H9 (cell line): ENCODE data around the gene NR3C2. TPM values are rescaled to one million over a fixed set of nuclear protein-coding genes. Genes with fewer than 3 reads are reported as not detected.

Experiments
- DNase-seq: peaks from one replicate; pipeline ENCODE4 v3.0.0-alpha.2; 2017
- H2AFZ ChIP-seq: one replicate; pipeline ENCODE4 v1.6.1; 2013; ENCODE audit warnings: mild to moderate bottlenecking, low read length, control low read depth, moderate library complexity
- H2AK5ac ChIP-seq: 2 replicates; pipeline ENCODE4 v1.6.1; 2013; ENCODE audit warnings: low read length, control low read depth, mixed read lengths; ENCODE audit not compliant: insufficient read length
- H2BK120ac ChIP-seq: one replicate; pipeline ENCODE4 v1.6.1; 2013; ENCODE audit warnings: low read depth, mild to moderate bottlenecking, low read length, control low read depth, inconsistent platforms; ENCODE audit not compliant: poor library complexity, severe bottlenecking
- H2BK12ac ChIP-seq: 2 replicates; pipeline ENCODE4 v1.6.1; 2013; ENCODE audit warnings: low read length, control low read depth, mixed read lengths, low read depth; ENCODE audit not compliant: insufficient read length
- H2BK15ac ChIP-seq: 2 replicates; pipeline ENCODE4 v1.6.1; 2013; ENCODE audit warnings: low read depth, low read length, control low read depth
- H2BK20ac ChIP-seq: one replicate; pipeline ENCODE4 v1.6.1; 2013; ENCODE audit warnings: low read depth, mild to moderate bottlenecking, low read length, control low read depth, inconsistent platforms; ENCODE audit not compliant: poor library complexity, severe bottlenecking
- H2BK5ac ChIP-seq: 2 replicates; pipeline ENCODE4 v1.6.1; 2013; ENCODE audit warnings: low read length, control low read depth, mixed read lengths; ENCODE audit not compliant: insufficient read length
- H3K14ac ChIP-seq: 2 replicates; pipeline ENCODE4 v1.6.1; 2013; ENCODE audit warnings: low read length, control low read depth; ENCODE audit not compliant: insufficient read depth
- H3K18ac ChIP-seq: 2 replicates; pipeline ENCODE4 v1.6.1; 2013; ENCODE audit warnings: low read depth, mild to moderate bottlenecking, mixed read lengths, low read length, control low read depth; ENCODE audit not compliant: insufficient read length
- H3K23ac ChIP-seq: 2 replicates; pipeline ENCODE4 v1.6.1; 2013; ENCODE audit warnings: low read length, control low read depth, mixed read lengths, low read depth; ENCODE audit not compliant: insufficient read length
- H3K23me2 ChIP-seq: 2 replicates; pipeline ENCODE4 v1.6.1; 2013; ENCODE audit warnings: low read depth, mild to moderate bottlenecking, mixed read lengths, low read length, control low read depth; ENCODE audit not compliant: insufficient read length, poor library complexity, severe bottlenecking
- H3K27ac ChIP-seq: 2 replicates; pipeline ENCODE4 v1.5.1; 2013; ENCODE audit warnings: low read length, control low read depth, mixed read lengths, low read depth; ENCODE audit not compliant: insufficient read length
- H3K27me3 ChIP-seq: 2 replicates; pipeline ENCODE4 v1.6.1; 2013; ENCODE audit warnings: low read length, control low read depth, inconsistent platforms; ENCODE audit not compliant: insufficient read depth
- H3K4ac ChIP-seq: 2 replicates; pipeline ENCODE4 v1.6.1; 2013; ENCODE audit warnings: low read depth, mild to moderate bottlenecking, control low read depth, inconsistent platforms, low read length, moderate library complexity
- H3K4me1 ChIP-seq: 2 replicates; pipeline ENCODE4 v1.6.1; 2013; ENCODE audit warnings: low read length, control low read depth, inconsistent platforms; ENCODE audit not compliant: insufficient read depth
- H3K4me2 ChIP-seq: 2 replicates; pipeline ENCODE4 v1.6.1; 2013; ENCODE audit warnings: low read length, control low read depth, mixed read lengths; ENCODE audit not compliant: insufficient read length, insufficient read depth
- H3K56ac ChIP-seq: 2 replicates; pipeline ENCODE4 v1.6.1; 2013; ENCODE audit warnings: low read depth, mild to moderate bottlenecking, mixed read lengths, low read length, control low read depth; ENCODE audit not compliant: insufficient read length
- H3K79me1 ChIP-seq: 2 replicates; pipeline ENCODE4 v1.6.1; 2013; ENCODE audit warnings: low read depth, mild to moderate bottlenecking, moderate library complexity, low read length, control low read depth, inconsistent platforms; ENCODE audit not compliant: insufficient read depth, poor library complexity, severe bottlenecking
- H3K79me2 ChIP-seq: 2 replicates; pipeline ENCODE4 v1.6.1; 2013; ENCODE audit warnings: low read length, control low read depth, inconsistent platforms; ENCODE audit not compliant: insufficient read depth
- H3K9ac ChIP-seq: 2 replicates; pipeline ENCODE4 v1.6.1; 2013; ENCODE audit warnings: low read length, control low read depth, mixed read lengths; ENCODE audit not compliant: insufficient read length; ENCODE audit errors: extremely low read depth
- H3K9me3 ChIP-seq: one replicate; pipeline ENCODE4 v1.6.1; 2013; ENCODE audit warnings: low read depth, low read length, inconsistent platforms; ENCODE audit not compliant: control insufficient read depth
- H3T11ph ChIP-seq: one replicate; pipeline ENCODE4 v1.6.1; 2013; ENCODE audit warnings: mild to moderate bottlenecking, low read length, control low read depth, inconsistent platforms
- H4K20me1 ChIP-seq: one replicate; pipeline ENCODE4 v1.6.1; 2013; ENCODE audit not compliant: control insufficient read depth, insufficient read length, insufficient read depth
- H4K5ac ChIP-seq: 2 replicates; pipeline ENCODE4 v1.6.1; 2013; ENCODE audit warnings: low read depth, mild to moderate bottlenecking, mixed read lengths, low read length, control low read depth; ENCODE audit not compliant: insufficient read length
- H4K8ac ChIP-seq: replicated peaks from 2 replicates; pipeline ENCODE4 v1.6.1; 2013; ENCODE audit warnings: low read length, control low read depth, mixed read lengths, low read depth; ENCODE audit not compliant: insufficient read length
- H4K91ac ChIP-seq: 2 replicates; pipeline ENCODE4 v1.6.1; 2013; ENCODE audit warnings: low read depth, mild to moderate bottlenecking, moderate library complexity, mixed read lengths, low read length, control low read depth; ENCODE audit not compliant: insufficient read length
- H3K27ac Mint-ChIP-seq, 3 experiments: 2 replicates in 2 of 3; 3 replicates in 1 of 3; pipeline ENCODE4 v1.8.0; 2020 to 2021; ENCODE audit warnings: mixed read lengths in 3 of 3, mild to moderate bottlenecking in 1 of 3, moderate library complexity in 1 of 3
- H3K27me3 Mint-ChIP-seq: 2 replicates; pipeline ENCODE4 v1.8.0; 2021; ENCODE audit warnings: low read depth, mild to moderate bottlenecking, moderate library complexity, mixed read lengths
- H3K36me3 Mint-ChIP-seq, 3 experiments: 2 replicates in 2 of 3; 3 replicates in 1 of 3; pipeline ENCODE4 v1.8.0; 2020 to 2021; ENCODE audit warnings: low read depth in 3 of 3, mixed read lengths in 3 of 3; ENCODE audit not compliant: insufficient read depth in 1 of 3
- H3K4me1 Mint-ChIP-seq, 2 experiments: 2 replicates each; pipeline ENCODE4 v1.8.0; 2020; ENCODE audit warnings: mixed read lengths in 2 of 2
- H3K4me3 Mint-ChIP-seq, 2 experiments: 2 replicates in 1 of 2; 3 replicates in 1 of 2; pipeline ENCODE4 v1.8.0; 2020 to 2021; ENCODE audit warnings: mild to moderate bottlenecking in 2 of 2, mixed read lengths in 2 of 2, moderate library complexity in 1 of 2
- H3K9me3 Mint-ChIP-seq, 2 experiments: 2 replicates in 1 of 2; 3 replicates in 1 of 2; pipeline ENCODE4 v1.8.0; 2020; ENCODE audit warnings: mild to moderate bottlenecking in 2 of 2, mixed read lengths in 2 of 2, moderate library complexity in 1 of 2
- CTCF ChIP-seq: fragments of 200-600 bp; sonication (generic); conservative IDR thresholded peaks from 3 replicates; pipeline ENCODE4 v1.8.0; 2021; ENCODE audit warnings: antibody characterized with exemption, mild to moderate bottlenecking
- WGBS: extraction: QIAGEN DNeasy Blood & Tissue Kit; methylation state at CpG from one replicate; pipeline ENCODE4 v1.1.7; 2013; ENCODE audit warnings: missing lambda C conversion rate, low lambda C conversion rate, mixed read lengths; ENCODE audit not compliant: insufficient read length; ENCODE audit errors: extremely low coverage; 5-methylcytosine and 5-hydroxymethylcytosine counted together
- total RNA-seq: library from RNA; stranded (reverse); gene quantifications from 2 replicates; pipeline ENCODE4 v1.2.1, GENCODE V29; 2021

NR3C2 gene
- total RNA-seq, 1 experiment from 2014 or later, result 1.4 TPM

GRCh38 chr4:148273501-148273986 is 168.7 kb downstream of the NR3C2 start:
- H3K9ac ChIP-seq, result no peak overlapping the region
- DNase-seq, result no peak
- Mint-ChIP-seq H3K27ac (peak overlapping the region in 1 of 3 experiments; percentile 1; a peak in 1 of 7 replicates), H3K27me3 (no peaks in the 10 kb centered on the region; the same call in 1 of the 2 replicates), H3K4me1 (no peaks in the 10 kb centered on the region), H3K9me3 (no peaks in the 10 kb centered on the region), H3K4me3 (no peak overlapping the region), H3K36me3 (no peaks in the 10 kb centered on the region)
- no peaks in the 10 kb centered on the region for H3K79me1 ChIP-seq
- TF ChIP-seq CTCF, result no peak
- H3K4ac ChIP-seq, result no peak overlapping the region
- H4K5ac ChIP-seq, result no peak overlapping the region
- no peak overlapping the region for H2AK5ac ChIP-seq
- no peak overlapping the region for H3K4me2 ChIP-seq
- no peaks in the 10 kb centered on the region for H3K23me2 ChIP-seq
- H3K9me3 ChIP-seq, result no peaks in the 10 kb centered on the region
- H3K23ac ChIP-seq, result no peak overlapping the region
- no peak overlapping the region for H2BK120ac ChIP-seq
- no peak overlapping the region for H3T11ph ChIP-seq
- H4K8ac ChIP-seq, result no peak overlapping the region
- H4K91ac ChIP-seq, result no peak overlapping the region
- H3K56ac ChIP-seq, result no peak overlapping the region
- H2BK15ac ChIP-seq, result no peak overlapping the region
- no peak overlapping the region for H2BK12ac ChIP-seq
- H3K27me3 ChIP-seq, result no peaks in the 10 kb centered on the region
- H2AFZ ChIP-seq, result no peak overlapping the region
- no peaks in the 10 kb centered on the region for H3K79me2 ChIP-seq
- no peak overlapping the region for H3K18ac ChIP-seq
- WGBS, result no CpG with 5 or more reads among the region's 3 CpGs
- H4K20me1 ChIP-seq, result no peaks in the 10 kb centered on the region
- H2BK20ac ChIP-seq, result no peak overlapping the region
- H3K27ac ChIP-seq, result no peak overlapping the region
- no peaks in the 10 kb centered on the region for H3K4me1 ChIP-seq
- H3K14ac ChIP-seq, result no peak overlapping the region
- H2BK5ac ChIP-seq, result no peak overlapping the region
